Measurements from ENCODE around the gene NADK.

GRCh38 chr1:1771096-1771495 is 7.2 kb downstream of the NADK start:
- TF ChIP-seq CTCF (IDR thresholded peaks at IDR 0.05), result no peak
- no peak for TF ChIP-seq POLR2A (IDR thresholded peaks at IDR 0.05)
